Renal pelvis (tissue), 4 donors: ENCODE data around the gene GATB. TPM values are rescaled to one million over a fixed set of nuclear protein-coding genes. Genes with fewer than 3 reads are reported as not detected.

Experiments
- DNase-seq: peaks from one replicate; pipeline ENCODE4 v3.0.0-alpha.2; 2013
- polyA plus RNA-seq, 3 donors: library from polyadenylated mRNA; unstranded; fragments of 120-200 nt; gene quantifications; one replicate each; pipeline ENCODE4 v1.2.1, GENCODE V29; 2013; ENCODE audit not compliant: insufficient read length in 3 of 3

Gene GATB
- polyA plus RNA-seq, 3 donors, result 32.3 to 37.8 (median 34.6) TPM

GRCh38 chr4:151796106-151796505, 35.3 kb upstream of the GATB start:
- no peak for DNase-seq

- DNase-seq, result no peak
These were observed 32.2 kb upstream of the GATB start for GRCh38 chr4:151792995-151793394.

- DNase-seq, result no peak
These were observed 31.7 kb upstream of the GATB start for GRCh38 chr4:151792530-151792929.

- DNase-seq, result no peak
These were observed 27.2 kb upstream of the GATB start for GRCh38 chr4:151788021-151788420.

GRCh38 chr4:151786158-151786495, 25.3 kb upstream of the GATB start:
- DNase-seq, result no peak

- DNase-seq, result no peak
These were observed 24.8 kb upstream of the GATB start for GRCh38 chr4:151785484-151786157.

- no peak for DNase-seq
These were observed 23.9 kb upstream of the GATB start for GRCh38 chr4:151784706-151785105.

GRCh38 chr4:151783867-151784266, 23.1 kb upstream of the GATB start:
- DNase-seq, result no peak

- DNase-seq, result no peak
These were observed 21.5 kb upstream of the GATB start for GRCh38 chr4:151782296-151782695.

- DNase-seq, result no peak
These were observed 20.2 kb upstream of the GATB start for GRCh38 chr4:151781026-151781425.

- no peak for DNase-seq
These were observed 16.7 kb upstream of the GATB start for GRCh38 chr4:151777471-151777870.

- DNase-seq, result no peak
These were observed 13.5 kb upstream of the GATB start for GRCh38 chr4:151774324-151774723.

- no peak for DNase-seq
These were observed 11.5 kb upstream of the GATB start for GRCh38 chr4:151772274-151772673.

GRCh38 chr4:151771664-151772063, 10.9 kb upstream of the GATB start:
- peak; percentile 46 for DNase-seq

GRCh38 chr4:151770154-151770553, 9.3 kb upstream of the GATB start:
- DNase-seq, result no peak

GRCh38 chr4:151768835-151769234, 8.0 kb upstream of the GATB start:
- DNase-seq, result no peak

GRCh38 chr4:151766691-151767090, 5.9 kb upstream of the GATB start:
- no peak for DNase-seq

- no peak for DNase-seq
These were observed 805 bp downstream of the GATB start for GRCh38 chr4:151760002-151760401.

- no peak for DNase-seq
These were observed 7.8 kb downstream of the GATB start for GRCh38 chr4:151753056-151753455.

- DNase-seq, result no peak
These were observed 10.7 kb downstream of the GATB start for GRCh38 chr4:151750156-151750555.

GRCh38 chr4:151745481-151746231, 15.2 kb downstream of the GATB start:
- no peak for DNase-seq

- DNase-seq, result no peak
These were observed 16.2 kb downstream of the GATB start for GRCh38 chr4:151744614-151745013.

GRCh38 chr4:151743894-151744293, 16.9 kb downstream of the GATB start:
- no peak for DNase-seq
